SIG-M5 treated with dmso at 0.1 percent for 504 hours (cell line): Measurements from ENCODE around the gene HSPA2.

Experiments used
- DNase-seq: peaks from one replicate; lab custom pipeline; 2025; ENCODE audit not compliant: unreplicated experiment; lab: John Stamatoyannopoulos, UW

Gene HSPA2

DNA sequence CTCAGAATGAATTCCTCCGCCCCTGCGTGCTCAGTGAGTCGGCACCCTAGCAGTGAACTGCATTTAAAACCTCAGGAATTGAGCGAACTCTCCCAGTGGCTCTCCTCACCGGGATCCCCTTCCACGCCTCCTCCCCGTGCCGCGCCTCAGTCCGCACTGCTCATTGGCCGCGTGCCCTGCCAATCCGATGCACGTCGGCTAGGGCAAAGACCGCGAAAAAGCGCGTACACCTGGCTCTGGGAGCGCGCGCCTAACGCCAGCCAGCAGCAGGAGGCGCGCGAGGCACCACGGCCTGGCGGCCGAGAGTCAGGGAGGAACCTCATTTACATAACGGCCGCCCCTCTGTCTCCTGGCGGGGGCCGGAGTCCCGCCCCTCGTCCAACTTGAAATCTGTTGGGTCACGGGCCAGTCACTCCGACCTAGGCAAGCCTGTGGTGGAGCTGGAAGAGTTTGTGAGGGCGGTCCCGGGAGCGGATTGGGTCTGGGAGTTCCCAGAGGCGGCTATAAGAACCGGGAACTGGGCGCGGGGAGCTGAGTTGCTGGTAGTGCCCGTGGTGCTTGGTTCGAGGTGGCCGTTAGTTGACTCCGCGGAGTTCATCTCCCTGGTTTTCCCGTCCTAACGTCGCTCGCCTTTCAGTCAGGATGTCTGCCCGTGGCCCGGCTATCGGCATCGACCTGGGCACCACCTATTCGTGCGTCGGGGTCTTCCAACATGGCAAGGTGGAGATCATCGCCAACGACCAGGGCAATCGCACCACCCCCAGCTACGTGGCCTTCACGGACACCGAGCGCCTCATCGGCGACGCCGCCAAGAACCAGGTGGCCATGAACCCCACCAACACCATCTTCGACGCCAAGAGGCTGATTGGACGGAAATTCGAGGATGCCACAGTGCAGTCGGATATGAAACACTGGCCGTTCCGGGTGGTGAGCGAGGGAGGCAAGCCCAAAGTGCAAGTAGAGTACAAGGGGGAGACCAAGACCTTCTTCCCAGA lies at the start of gene HSPA2:
HSPA2 (plus strand) TSS at position 534 of the 995 bp plus-strand sequence; CDS start at position 643, 109 bp downstream.
- peak; percentile 89 for DNase-seq

DNA sequence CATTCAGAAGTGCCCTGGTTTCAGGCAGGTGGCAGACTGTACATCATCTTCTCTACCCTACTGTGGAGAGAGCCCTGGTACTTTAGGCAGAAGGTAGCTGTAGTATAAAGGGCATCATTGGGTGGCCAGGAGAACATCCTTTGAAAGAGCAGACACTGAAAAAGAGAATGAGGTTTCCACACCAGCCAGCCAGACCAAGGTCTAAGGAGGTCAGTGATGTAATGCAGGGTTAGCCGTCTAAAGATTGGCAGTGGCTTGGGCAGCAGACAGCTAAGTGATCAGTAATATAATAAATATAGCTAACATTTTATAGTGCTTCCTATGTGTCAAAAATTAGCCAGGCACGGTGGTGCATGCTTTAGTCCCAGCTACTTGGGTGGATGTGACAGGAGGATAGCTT lies 48.9 kb upstream of the HSPA2 start:
- DNase-seq: no peak

DNA sequence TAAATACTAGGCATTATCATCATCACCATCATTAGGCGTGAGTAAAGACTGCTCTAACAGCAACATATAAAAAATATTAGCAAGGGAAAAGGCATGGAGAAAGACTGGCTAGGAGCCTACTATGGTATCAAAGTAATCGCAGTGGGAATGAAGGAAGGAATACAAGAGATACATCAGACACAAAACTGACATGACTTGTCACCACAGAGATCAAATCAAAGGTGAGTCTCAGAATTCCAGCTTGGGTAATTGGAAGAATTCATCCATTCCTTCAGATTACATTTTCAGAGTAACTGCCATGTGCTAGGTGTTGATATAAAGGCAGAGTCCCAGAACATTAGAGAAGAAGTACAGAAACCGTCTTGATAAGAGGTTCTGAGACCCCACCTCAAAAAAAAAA lies 47.1 kb upstream of the HSPA2 start:
- DNase-seq: no peak

DNA sequence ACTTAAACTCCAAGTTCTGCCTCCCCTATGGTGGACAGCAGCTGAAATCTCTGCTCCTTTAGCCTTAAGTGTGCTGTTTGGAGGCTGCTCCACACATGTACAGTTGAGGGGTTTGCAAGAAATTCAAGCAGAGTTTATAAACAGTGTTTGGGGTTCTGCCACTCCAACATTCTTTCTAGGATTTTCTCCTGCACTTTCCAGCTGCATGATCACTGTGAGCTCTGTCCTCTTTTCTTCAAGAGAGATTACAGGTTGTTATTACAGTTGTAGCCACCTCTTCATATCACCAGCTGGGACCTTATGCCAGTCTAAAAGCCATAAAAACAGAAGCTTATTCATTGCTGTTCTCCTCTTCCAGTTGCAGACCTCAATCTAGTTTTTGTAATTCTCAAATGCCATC lies 45.3 kb upstream of the HSPA2 start:
- DNase-seq: no peak

DNA sequence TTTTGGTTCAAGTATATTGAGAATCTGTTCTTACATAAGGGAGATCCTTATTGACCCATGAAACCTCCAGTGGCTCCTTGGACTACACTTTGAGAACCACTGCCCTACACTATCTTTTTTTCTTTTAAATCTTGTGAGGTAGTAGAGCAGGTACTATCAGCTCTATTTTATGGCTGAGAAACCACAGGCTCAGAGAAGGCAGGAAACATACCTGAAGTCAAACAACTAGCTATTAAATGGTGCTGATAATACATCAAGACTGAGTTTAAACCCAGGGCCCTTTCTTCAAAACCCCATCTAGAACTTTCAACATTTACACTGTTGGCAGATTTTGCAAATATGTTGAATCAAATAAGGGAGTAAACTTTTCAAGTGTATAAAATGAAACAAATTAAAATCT lies 43.8 kb upstream of the HSPA2 start:
- no peak for DNase-seq

DNA sequence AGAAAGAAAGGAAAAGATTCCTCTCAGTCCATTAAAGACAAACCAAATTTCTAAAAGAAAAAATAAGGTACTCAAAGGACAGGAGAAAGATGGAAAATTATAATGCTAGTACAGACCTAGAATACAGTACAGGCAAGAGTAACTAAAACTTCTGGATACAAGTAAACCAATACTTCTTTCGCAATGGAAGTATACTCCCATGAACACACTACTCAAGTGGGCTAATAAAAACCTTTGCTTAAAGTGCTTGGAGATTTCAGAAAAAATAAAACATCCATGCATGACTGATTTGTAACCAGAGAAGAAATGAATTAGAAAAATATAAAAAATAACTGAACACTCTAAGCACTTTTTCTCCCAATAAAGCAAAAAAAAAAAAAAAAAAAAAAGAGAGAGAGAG lies 40.5 kb upstream of the HSPA2 start:
- DNase-seq: no peak

DNA sequence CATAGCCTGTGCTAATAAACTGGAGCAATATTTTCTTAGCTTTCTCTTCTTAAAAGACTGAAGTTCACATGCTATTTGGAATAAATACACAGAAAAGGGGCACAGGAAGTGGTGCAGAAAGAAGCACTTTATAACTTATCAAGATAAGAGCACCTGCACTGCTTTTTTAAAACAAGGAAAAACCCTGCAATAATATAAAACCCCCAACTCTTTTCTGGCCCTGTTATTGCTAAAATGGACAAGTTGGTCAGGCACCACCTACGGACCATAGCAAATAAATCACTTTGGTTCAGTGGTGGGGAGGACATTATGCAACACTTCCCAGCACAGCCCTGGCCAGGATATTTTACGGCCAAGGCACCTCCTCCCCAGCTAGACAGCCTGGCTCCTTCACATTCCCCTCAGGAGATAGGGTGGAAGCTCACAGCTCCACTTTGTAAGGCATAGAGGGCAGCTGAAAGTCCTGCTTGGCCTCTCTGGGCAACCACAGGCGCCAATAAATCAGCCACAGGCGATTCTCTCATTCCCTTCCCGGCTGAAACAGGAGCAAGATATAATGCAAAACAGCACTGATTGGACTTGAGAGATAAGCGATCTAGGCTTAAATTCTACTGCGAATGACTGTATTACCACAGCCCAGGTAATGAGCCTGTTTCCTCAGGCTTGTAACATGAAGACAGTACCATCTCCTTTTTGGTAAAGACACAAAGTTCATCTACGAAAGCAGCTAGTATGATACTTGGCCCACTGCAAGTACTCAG lies 39.0 kb upstream of the HSPA2 start:
- no peak for DNase-seq

DNA sequence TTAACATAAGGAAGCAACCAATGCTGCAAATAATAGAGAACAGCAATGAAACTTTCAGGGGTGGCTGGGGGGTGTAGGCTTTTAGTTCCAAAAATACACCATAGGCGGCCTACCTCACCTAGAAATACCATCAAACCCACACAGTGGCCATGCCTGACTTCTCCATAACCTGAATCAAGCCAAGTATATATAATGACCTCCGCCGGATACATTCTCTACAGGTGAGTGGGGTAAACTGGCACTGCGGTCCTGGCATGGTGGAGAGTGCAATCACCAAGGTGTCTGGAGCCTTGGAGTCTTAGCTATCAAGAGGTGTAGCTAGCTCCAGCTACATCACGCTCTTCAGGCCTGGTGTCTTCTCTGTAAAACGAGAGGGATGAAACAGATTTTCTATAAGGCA lies 38.1 kb upstream of the HSPA2 start:
- DNase-seq: no peak

DNA sequence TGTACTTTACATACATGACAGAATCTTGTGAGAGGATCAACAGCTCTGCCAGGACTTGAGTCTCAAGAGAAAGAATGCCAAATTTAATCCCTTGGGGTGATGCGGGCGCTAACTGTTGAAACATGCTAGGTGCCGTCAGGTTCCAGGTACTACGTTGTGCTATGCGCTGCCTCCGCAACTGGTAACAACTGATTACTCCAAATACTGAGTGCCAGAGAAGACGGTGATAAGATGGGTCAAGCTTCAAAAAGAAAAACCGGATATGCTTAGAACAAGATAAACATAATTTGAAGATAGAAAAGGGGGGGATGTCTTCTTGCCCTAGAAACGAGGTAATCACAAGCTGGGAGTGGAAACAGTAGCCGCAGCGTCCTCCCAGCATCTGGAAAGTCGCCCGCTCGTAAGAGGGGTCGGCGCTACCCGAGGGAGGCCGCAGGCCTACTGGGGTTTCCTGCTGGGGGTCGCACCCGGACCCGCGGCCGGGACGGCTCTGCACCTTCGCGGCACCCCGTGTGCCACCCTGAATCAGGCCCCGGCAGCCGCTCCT lies 37.6 kb upstream of the HSPA2 start:
- DNase-seq: no peak

DNA sequence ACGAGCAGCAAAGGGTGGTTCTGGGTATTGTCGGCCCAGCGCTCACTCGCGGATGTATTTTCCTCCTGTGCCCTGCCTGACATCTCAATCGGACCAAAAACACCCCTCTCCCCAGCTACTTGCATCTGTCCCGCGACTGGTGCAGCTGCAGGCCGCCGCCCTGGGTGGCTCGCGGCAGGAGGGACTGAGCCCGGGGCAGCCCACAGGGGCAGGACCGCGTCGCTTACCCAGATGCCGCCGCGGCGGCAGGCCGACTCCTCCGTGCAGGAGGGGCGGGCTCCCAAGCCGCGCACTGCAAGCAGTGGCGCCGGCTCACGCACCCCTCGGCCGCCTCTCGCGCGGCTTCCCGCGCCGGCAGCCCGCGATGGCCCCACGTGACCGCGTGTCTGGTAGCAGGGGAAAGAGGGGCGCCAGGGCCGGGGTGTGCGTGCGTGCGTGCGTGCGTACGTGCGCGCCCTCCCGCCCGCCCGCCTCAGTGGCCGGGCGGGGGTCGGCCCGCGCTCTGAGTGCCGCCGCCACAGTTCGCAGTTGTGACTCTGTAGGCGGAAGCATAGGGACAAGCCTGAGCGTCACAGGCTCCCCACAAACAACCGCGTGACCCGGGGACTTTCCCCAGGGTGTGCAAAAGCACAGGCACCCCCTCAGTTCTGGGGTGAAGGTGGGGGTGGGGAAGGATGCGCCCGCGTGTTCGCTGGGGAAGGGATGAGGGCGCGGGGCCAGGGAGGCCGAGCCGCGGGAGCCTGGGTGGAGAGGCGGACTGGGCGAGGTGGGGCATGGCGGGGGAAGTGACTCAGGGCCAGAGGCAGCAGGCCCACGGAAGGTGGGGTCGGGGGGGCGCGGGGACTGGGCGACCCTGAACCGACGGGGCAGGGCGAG lies 36.9 kb upstream of the HSPA2 start, which contains the start of gene ZBTB25:
ZBTB25 (minus strand) TSS at position 405 of the 876 bp plus-strand sequence. CDS start 13,305 bp downstream, outside the sequence.
- peak; percentile 90 for DNase-seq

DNA sequence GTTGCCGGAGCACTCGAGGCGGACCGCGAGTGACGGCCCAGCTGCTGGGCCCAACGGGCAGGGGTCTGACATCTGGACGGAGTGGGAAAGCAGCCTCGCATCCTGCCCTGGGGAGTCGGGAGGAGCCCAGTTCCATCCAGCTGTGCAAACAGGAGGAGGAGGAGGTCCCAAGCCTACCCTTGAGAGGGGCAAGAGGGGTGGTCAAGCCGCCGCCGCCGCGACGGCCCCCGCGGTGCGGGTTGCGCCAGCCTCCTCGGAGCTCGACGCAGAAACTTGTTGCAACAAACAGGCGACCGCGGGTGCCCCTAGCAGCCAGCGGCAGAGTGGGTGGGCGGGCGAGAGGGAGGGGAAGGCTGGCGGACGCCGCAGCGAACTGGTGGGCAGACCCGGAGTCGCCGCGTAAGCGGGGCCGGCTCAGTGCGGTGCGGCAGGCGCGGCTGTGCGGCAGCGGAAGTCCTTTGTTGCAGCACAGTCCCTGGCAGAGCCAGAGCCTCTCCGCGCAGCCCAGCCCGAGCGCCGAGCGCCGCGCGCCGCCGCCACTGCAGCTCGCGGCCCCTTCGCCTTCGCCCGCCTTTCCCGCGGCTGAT lies 36.1 kb upstream of the HSPA2 start, which contains the start of gene ZBTB1:
ZBTB1 (plus strand) TSS at position 461 of the 587 bp plus-strand sequence. CDS start 16,735 bp downstream, outside the sequence.
- peak; percentile 82 for DNase-seq

DNA sequence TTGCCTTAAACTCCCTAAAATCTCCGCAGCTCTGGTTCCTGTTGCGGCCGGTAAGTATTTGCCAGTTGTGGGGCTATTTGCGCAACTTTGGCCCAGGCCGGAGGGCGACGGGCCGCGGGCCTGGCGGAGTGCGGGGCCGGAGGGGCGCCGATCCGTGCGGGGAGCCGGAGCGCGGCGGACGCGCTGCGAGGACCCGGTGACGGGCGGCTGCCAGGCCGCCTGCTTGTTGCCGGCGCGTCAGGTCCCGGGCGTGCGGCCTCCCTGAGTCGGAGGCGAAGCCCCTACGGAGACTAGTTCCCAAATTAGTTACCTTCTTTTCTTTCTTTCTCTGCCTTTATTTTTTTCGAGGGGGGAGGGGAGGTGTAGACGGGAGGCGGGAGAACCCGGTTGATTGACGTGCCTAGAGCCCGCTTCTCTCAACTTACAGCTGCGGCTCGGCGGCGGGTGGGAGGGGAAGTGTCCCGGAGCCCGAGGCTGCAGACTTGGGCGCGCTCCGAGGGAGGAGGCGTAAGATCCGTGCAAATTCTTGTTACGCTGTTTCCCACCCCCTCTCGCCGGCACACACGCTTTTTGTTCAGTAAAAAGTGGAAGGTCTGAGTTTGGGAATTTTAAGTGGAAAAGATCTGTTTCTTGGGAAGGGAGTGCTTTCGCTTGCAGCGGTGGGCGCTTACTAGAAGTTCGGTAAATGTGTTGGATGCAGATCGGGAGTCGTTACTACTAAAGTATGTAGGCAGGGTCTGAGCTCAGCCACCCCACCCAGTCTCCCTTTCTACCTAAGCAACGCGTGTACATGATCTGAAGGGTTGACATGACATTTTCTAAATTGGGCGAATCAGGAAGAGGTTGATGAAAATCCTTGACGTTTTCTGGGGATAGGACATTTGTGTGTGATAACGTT lies 35.4 kb upstream of the HSPA2 start:
- peak; percentile 88 for DNase-seq

DNA sequence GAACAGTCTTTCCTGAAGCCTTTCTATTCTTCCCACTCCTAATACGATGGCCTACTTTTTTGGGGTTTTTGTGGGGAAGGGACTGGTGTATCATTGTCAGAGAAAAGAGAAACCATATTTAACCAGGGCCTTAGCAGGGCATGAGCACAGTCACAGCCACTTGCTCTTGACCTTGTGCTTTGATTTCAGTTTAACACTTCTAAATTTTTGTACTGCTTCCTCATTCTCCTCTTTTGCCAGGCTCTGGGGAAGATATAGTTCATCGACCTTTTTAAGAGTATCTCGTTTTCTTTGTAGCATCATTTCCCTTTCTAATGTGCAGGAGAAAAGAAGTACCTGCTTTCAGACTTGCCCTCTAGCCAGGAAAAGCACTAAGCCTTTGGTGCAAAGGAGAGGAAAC lies 33.8 kb upstream of the HSPA2 start:
- DNase-seq: no peak

DNA sequence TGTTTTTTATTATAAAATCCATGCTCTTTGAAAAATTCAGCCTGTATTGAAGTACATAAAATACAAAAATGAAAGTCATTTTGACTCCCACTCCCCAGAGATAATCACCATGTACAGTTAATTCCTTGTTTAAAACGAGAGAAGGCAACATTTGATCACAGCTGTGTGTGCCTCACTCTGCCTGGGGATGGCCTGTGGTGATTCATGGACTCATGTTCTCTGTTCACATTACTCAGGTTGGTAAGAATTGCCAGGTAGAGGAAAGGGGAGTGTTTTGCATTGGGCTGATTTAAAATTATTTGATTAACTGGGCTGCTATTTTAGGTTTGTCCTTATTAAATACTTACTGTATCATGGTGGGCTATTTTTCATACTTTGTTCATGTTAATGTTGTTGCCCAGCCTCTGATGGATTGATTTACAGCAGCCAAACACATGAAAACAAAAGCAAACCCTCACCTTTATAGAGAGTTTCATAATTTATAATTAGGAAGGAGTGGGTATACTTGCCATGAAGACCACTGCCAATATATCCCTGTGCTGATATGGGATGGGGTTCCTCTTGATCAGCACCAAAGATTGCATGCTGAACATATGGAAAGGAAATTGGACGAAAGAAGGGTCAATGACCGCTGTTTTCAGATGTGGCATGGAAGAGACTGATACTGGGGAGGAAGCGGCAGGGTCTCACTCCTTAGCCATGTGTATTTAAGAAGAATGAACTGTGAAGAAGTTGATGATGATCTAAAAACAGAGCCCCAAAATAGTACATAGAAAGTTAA lies 33.0 kb upstream of the HSPA2 start:
- DNase-seq: no peak

DNA sequence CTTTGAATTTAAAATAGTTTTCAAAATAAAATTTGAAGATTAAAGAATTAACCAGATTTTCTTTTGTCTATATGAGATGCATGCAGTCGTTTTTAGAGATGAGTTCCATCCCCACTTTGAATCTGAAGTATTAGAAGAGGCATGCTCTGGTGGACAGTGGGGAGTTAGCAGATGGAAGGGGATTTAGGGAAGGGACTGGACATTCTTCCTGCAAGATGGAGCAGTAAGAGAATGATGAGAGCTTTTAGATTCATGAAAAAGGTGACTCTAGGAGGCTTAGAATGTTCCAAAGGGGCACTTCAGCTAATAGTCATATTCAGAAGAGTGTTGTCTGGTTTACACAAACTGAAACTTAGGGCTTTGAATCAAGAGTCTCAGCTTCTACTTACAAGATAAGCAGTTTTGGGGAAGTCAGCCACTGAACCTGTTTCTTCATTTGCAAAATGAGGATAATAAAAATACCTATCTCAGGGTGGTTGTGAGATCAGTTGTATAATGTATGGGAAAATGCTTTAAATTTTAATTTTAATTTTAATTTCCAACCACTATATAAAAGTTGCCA lies 32.2 kb upstream of the HSPA2 start:
- peak; percentile 12 for DNase-seq

DNA sequence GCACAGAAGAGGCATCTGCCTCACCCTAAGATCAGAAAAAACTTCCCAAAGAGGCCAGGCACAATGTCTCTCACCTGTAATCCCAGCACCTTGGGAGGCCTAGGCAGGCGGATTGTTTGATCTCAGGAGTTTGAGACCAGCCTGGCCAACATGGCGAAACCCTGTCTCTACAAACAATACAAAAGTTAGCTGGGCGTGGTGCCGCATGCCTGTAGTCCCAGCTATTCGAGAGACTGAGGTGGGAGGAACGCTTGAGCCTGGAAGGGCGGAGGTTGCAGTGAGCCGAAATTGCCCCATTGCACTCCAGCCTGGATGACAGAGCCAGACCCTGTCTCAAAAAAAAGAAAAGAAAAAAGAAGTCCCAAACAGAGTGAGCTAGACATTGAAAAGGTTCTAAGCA lies 31.5 kb upstream of the HSPA2 start:
- no peak for DNase-seq

DNA sequence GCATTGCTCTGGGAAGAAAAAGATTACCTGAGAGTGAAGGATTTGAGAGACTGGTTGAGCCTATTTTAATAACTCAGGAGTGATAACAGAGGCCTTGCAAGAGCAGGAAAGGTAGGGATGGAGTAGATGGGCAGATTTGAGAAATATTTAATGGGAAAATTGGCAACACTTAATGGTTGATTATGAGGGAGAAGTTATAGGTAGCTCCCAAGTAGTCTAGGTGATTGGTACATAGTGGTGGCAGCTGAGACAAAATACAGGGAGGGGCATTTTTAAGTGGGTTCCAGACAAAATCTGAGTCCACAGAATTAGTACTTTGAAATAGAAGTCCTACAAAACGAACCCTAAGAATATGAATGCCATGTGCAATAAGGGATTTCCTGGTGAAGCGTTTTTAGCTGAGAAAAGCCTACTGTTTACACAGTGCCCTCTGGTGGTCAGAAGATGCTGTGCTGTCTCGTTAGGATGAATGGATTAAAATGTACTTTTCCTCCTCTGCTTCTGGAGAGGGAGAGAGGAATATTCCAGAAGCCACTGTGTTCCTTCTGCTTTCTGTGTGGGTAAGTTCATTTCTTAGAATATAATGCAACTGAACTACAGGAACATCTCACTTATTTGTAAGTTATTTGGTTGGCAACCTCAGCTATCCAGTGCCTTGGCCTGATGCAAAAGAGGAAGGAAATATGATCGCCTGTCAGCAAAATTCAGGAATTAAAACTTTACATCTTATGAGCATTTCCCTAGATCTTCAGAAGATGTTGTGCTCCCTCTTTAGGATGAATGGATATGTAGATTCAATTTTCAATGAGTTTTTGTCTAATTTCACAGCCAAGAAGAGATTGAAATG lies 29.5 kb upstream of the HSPA2 start:
- DNase-seq: peak; percentile 60
